GM21576 (cell line): ENCODE measurements around the gene EVL.
"Not testable (repeated sequence)": the region's sequence is repeated elsewhere in the genome, so short reads cannot be mapped to it uniquely, and the experiment has no call there.

Experiments
- ATAC-seq: cut with Tn5 transposase; IDR thresholded peaks from one replicate; pipeline ENCODE4 v1.9.1; 2021; ENCODE audit warnings: mild to moderate bottlenecking, moderate library complexity; ENCODE audit not compliant: unreplicated experiment

Gene EVL

GRCh38 chr14:100065111-100065871 is at the start of gene EVL:
Gene EVL, plus strand, starts transcription at chr14:100065422. Its CDS starts 79 bp downstream, at chr14:100065501.
- peak; percentile 45 for ATAC-seq

DNA sequence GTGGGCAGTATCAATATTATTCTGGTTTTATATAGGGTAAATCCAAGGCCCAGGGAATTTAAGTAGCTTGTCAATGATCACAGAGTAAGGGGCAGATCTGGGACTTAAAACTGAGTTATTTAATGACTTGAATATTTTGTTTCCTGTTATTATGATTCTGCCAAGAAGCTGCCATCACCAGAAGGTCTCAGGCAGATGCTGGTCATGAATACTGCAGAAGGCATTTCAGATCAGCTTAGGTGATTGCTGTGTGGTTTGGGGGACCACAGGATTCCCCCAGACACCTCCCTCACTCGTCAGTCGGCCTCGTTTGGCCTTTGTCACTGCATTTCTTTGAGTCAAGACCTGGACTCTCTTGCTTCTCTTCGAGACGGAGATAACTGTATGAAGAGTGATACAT is 47.7 kb upstream of the EVL start:
- ATAC-seq, result no peak

DNA sequence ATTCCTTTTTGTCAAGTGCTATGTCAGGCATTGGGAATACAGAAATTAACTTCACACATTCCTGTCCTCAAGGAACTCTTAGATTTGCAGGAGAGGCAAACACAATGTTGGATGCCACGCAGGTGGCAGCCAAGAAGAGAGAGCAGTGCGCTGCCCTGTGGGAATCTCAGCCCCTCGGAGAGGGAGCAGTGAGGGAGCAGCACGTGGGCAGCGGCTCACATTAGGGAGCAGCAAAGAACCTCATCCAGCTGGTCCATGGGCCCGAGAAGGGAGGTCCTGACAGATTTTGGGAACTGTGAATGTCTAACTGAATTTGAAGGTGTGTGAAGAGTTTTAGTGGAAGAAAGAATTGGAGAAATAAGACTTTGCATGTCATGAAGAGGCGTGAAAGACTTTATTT is 47.2 kb upstream of the EVL start:
- no peak for ATAC-seq

- no peak for ATAC-seq
Observed at GRCh38 chr14:100018482-100018881, 46.7 kb upstream of the EVL start.

GRCh38 chr14:100019156-100019744 is 46.0 kb upstream of the EVL start:
- ATAC-seq, result no peak

DNA sequence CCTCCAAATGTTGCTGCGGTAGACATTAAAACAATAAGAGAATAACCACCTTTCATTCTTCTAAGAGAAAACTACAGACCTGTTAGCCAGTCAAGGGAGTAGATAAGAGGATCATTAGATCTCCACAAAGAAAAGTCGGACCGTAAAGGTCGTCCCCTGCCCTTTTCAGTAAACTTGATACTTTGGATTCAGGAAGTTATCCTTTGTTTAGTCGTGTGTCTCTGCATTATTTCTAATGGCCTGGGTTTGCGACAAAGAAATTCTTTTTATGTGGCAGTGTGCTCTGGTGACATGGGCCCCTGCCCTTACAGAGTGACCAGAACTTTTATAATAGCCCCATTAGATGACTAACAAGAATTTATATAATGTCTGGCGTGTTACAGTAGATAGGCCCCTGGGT is 44.6 kb upstream of the EVL start:
- ATAC-seq, result no peak

DNA sequence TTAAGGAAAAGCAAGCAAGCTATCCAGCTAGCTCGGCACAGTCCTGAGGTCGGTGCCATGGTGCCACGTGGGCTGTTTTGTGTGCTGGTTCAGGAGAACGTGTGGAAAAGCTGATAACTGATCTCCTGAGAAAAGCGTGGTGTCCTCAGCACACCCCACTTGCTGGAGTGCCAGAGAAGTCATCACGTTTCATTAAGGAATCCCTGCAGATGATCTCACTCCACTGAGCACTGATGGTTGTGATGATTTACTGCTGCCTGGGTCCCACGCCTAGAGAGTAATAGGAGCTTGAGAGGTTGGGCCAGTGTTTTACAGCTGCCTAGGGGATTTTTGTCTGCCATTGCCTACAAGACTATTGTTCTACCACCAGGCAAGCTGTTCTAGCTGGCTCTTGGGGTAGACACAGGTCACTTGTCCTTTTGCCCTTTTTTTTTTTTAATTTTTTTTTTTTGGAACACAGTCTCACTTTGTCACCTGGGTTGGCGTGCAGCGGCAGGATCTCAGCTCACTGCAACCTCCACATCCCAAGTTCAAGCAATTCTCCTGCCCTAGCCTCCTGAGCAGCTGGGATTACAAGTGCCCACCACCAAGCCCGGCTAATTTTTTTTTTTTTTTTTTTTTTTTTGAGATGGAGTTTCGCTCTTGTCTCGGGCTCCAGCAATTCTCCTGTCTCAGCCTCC is 42.3 kb upstream of the EVL start:
- ATAC-seq, result no peak

- ATAC-seq, result peak; percentile 67
Observed at GRCh38 chr14:100025111-100025510, 40.1 kb upstream of the EVL start.

DNA sequence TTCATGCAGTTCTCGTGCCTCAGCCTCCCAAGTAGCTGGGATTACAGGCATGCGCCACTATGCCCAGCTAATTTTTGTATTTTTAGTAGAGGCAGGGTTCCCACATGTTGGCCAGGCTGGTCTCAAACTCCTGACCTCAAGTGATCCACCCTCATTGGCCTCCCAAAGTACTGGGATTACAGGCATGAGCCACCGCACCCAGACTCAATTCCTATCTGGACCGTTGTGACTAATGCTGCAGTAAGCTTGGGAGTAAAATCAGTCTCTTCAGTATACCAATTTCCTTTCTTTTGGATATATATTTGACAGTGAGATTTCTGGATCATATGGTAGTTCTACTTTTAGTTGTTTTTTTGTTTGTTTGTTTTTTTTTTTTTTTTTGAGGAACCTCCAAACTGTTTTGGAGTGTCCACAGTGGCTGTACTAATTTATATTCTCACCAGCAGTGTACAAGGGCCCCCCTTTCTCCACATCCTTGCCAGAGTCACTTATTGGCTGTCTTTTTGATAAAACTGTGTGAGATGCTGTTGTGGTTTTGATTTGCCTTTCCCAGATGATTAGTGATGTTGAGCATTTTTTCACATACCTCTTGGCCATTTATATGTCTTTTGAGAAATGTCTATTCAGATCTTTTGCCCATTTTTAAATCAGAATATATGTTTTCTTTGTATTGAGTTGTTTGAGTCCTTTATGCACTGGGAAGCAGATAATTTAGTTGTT is 37.3 kb upstream of the EVL start:
- no peak for ATAC-seq

DNA sequence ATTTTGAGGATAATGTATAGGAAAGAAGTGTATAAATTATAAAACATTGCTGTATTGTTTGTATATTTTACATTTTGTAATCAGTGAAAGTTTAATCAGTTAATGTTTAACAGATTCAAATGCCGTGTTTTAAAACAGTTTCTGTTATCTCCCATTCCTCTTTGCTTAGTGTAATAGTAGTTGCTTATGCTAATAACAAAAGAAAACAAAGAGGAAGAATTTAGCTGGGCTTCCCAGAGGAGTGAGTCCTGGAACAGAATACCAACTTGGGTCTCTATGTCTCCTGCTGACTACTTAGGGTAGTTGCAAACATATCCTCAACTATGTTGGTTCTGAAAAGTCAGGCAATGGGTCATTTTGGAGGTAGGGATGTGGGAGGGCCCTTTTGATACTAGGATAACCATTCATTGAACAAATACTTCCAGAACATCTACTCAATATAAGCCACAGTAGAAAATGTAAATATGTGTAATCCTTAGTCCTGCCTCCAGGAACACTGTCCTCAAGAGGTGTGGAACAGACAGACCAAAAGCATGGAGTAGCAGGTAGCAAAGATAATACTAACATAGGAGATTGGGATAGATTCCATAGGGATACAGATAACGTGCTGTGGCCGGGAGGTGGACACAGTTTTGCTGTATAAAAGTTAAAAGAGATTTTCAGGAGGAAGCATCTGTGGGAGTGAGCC is 36.1 kb upstream of the EVL start:
- ATAC-seq, result no peak

DNA sequence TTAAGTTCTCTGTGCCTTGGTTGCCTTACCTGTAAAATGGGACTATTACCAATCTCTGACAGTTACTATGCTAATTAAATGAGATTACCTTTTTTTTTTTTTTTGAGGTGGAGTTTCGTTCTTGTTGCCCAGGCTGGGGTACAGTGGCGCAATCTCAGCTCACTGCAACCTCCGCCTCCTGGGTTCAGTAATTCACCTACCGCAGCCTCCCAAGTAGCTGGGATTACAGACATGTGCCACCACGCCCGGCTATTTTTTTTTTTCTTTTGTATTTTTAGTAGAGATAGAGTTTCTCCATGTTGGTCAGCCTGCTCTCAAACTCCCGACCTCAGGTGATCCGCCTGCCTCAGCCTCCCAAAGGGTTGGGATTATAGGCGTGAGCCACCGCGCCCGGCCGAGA is 35.2 kb upstream of the EVL start:
- not testable (repeated sequence) for ATAC-seq

- no peak for ATAC-seq
Observed at GRCh38 chr14:100030452-100031153, 34.6 kb upstream of the EVL start.

- ATAC-seq, result no peak
Observed at GRCh38 chr14:100031506-100032281, 33.5 kb upstream of the EVL start.

DNA sequence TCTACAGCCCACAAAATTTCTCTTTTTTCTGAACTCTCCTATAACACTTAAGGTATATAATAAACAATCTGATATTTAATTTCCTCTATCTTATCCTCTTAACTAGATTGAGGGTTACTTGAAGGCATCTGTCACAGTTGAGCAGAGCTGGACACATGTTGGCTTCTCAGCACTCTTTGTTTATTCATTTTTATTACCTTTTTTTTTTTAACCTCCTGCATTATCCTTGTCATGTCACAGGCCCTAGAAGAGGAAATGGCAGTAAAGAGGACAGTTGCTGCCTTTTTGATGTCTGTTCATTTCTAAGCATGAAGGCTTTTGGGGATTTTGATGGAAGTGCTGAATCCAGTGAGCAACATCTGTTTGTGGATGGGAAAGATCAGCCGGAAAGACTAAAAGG is 32.5 kb upstream of the EVL start:
- ATAC-seq, result no peak

GRCh38 chr14:100033347-100034075 is 31.7 kb upstream of the EVL start:
- no peak for ATAC-seq

- ATAC-seq, result no peak
Observed at GRCh38 chr14:100034468-100034867, 30.8 kb upstream of the EVL start.

DNA sequence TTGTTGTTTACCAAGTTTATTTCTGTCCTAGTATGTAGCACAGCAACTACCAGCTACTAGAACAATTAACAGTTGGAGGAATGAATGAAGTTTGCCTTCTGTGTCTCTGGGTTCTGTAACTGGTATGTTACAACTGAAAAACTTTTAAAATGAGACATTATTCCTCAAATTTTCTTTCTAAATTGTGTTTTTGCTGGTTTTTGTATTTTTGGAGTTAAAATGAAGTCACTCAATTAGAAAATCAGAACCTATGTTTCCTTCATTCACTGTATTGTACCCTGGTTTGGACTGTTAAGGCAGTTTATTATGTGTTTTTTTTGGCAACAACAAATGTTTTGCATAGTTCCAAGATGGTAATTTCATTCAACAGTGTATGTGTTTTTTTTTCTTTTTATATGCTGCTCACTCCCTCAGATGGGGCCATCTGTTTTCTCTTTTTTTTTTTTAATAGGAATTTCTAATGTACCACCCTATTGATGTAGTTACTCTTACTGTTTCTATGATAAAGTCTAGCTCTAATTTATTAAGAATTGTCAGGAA is 30.2 kb upstream of the EVL start:
- ATAC-seq, result no peak

DNA sequence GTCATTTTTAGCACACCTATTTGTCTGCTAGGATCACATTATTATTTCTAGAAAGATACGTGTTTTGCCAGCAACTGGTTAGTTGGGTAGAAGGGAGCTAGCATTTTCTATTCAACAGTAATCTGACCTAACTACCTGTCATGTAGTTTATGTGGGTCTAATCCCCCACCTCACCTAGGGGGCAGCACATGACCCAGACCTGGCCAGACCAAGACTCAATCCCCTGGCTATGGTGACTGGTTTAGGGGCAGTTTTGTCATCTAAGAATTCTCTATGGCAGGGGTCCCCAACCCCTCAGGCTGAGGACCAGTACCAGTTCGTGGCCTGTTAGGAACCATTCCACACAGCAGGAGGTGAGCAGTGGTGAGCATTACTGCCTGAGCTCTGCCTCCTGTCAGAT is 29.5 kb upstream of the EVL start:
- ATAC-seq, result no peak

- ATAC-seq, result no peak
Observed at GRCh38 chr14:100037353-100037752, 27.9 kb upstream of the EVL start.
